ENCODE measurements around the gene GLI3. TPM values are rescaled to one million over a fixed set of nuclear protein-coding genes. Genes with fewer than 3 reads are reported as not detected.

The GLI3 gene
- polyA plus RNA-seq, 1 of the 3 experiments (the other 2 are of a cell fraction), result 0.08 TPM

DNA sequence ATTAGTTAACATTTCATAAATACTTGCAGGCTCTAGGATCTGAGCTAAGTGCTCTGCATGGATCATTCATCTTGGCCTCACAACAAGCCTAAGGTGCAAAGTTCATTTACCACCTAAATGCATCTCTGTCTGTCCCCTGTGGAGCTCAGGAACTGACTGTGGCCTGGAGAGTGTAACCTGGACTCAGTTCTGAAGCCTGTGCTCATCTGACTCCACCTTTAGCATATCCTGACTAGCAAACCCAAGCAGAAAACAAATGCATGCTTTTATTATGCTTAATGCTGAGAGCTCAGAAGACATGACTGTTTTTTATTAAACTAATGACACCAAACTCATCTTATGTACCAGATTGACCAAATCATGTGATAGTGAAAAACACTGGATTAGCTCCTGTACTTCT, 288.5 kb downstream of the GLI3 start:
- TF ChIP-seq RCOR1 (IDR thresholded peaks at IDR 0.05; ENCODE audit: low read length) (no peak), RFX5 (IDR thresholded peaks at IDR 0.05; ENCODE audit: low read length) (no peak), NFIC (IDR thresholded peaks at IDR 0.05; ENCODE audit: borderline replicate concordance) (no peak), FOSL2 (IDR thresholded peaks at IDR 0.05; ENCODE audit: borderline replicate concordance, low read depth) (no peak), TEAD4 (IDR thresholded peaks at IDR 0.05; ENCODE audit: borderline replicate concordance, insufficient read depth) (no peak), SIN3A (IDR thresholded peaks at IDR 0.05; ENCODE audit: borderline replicate concordance, low read depth, low read length) (no peak), EZH2phosphoT487 (IDR thresholded peaks at IDR 0.05; ENCODE audit: borderline replicate concordance, low read depth) (no peak), MXI1 (IDR thresholded peaks at IDR 0.05; ENCODE audit: low read depth, low read length) (no peak), EP300 (IDR thresholded peaks at IDR 0.05; ENCODE audit: borderline replicate concordance in 1 of 2, low read depth in 1 of 2, low read length in 1 of 2) (no peak), POLR2AphosphoS5 (IDR thresholded peaks at IDR 0.05; ENCODE audit: low read depth, low read length) (no peak), ELF1 (IDR thresholded peaks at IDR 0.05) (no peak)
- TF ChIP-seq, protein P1, sequence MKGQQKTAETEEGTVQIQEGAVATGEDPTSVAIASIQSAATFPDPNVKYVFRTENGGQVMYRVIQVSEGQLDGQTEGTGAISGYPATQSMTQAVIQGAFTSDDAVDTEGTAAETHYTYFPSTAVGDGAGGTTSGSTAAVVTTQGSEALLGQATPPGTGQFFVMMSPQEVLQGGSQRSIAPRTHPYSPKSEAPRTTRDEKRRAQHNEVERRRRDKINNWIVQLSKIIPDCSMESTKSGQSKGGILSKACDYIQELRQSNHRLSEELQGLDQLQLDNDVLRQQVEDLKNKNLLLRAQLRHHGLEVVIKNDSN (IDR thresholded peaks at IDR 0.05; ENCODE audit: borderline replicate concordance, low read depth), result no peak
- TF ChIP-seq, protein P2, sequence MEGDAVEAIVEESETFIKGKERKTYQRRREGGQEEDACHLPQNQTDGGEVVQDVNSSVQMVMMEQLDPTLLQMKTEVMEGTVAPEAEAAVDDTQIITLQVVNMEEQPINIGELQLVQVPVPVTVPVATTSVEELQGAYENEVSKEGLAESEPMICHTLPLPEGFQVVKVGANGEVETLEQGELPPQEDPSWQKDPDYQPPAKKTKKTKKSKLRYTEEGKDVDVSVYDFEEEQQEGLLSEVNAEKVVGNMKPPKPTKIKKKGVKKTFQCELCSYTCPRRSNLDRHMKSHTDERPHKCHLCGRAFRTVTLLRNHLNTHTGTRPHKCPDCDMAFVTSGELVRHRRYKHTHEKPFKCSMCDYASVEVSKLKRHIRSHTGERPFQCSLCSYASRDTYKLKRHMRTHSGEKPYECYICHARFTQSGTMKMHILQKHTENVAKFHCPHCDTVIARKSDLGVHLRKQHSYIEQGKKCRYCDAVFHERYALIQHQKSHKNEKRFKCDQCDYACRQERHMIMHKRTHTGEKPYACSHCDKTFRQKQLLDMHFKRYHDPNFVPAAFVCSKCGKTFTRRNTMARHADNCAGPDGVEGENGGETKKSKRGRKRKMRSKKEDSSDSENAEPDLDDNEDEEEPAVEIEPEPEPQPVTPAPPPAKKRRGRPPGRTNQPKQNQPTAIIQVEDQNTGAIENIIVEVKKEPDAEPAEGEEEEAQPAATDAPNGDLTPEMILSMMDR (IDR thresholded peaks at IDR 0.05), result no peak
- TF ChIP-seq, protein P3, sequence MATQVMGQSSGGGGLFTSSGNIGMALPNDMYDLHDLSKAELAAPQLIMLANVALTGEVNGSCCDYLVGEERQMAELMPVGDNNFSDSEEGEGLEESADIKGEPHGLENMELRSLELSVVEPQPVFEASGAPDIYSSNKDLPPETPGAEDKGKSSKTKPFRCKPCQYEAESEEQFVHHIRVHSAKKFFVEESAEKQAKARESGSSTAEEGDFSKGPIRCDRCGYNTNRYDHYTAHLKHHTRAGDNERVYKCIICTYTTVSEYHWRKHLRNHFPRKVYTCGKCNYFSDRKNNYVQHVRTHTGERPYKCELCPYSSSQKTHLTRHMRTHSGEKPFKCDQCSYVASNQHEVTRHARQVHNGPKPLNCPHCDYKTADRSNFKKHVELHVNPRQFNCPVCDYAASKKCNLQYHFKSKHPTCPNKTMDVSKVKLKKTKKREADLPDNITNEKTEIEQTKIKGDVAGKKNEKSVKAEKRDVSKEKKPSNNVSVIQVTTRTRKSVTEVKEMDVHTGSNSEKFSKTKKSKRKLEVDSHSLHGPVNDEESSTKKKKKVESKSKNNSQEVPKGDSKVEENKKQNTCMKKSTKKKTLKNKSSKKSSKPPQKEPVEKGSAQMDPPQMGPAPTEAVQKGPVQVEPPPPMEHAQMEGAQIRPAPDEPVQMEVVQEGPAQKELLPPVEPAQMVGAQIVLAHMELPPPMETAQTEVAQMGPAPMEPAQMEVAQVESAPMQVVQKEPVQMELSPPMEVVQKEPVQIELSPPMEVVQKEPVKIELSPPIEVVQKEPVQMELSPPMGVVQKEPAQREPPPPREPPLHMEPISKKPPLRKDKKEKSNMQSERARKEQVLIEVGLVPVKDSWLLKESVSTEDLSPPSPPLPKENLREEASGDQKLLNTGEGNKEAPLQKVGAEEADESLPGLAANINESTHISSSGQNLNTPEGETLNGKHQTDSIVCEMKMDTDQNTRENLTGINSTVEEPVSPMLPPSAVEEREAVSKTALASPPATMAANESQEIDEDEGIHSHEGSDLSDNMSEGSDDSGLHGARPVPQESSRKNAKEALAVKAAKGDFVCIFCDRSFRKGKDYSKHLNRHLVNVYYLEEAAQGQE (IDR thresholded peaks at IDR 0.05; ENCODE audit: low read depth, low read length), result no peak
- DNase-seq, result no peak
- Histone ChIP-seq H3K36me3 (replicated peaks in 1 of 2; ENCODE audit: control insufficient read depth in 1 of 2, insufficient read depth in 2 of 2, low read length in 1 of 2) (no peaks in the 10 kb centered on the region), H3K4me3 (ENCODE audit: low read depth in 2 of 2, low read length in 1 of 2) (no peak overlapping the region), H4K20me1 (ENCODE audit: insufficient read depth) (no peaks in the 10 kb centered on the region), H3K27ac (ENCODE audit: low read depth in 2 of 2, low read length in 1 of 2) (no peak overlapping the region), H3K9me3 (no peaks in the 10 kb centered on the region), H3F3A (replicated peaks; ENCODE audit: insufficient read depth) (no peaks in the 10 kb centered on the region), H3K79me2 (ENCODE audit: insufficient read depth) (no peaks in the 10 kb centered on the region), H3K4me2 (no peak overlapping the region), H3K9ac (no peak overlapping the region), H3K4me1 (ENCODE audit: control insufficient read depth in 1 of 2, insufficient read depth in 2 of 2, low read depth in 1 of 2, low read length in 1 of 2) (no peaks in the 10 kb centered on the region), H3K9me2 (no peaks in the 10 kb centered on the region), H3K27me3 (ENCODE audit: insufficient read depth) (no peaks in the 10 kb centered on the region; the same call in 1 of the 2 replicates), H2AFZ (ENCODE audit: low read depth) (no peak overlapping the region)
- ChIA-PET POLR2A (no interaction called here), CTCF (interaction anchor here (1.0 to 4.0 kb wide), 4 partner anchors 8 to 895 kb away, joined by 3 to 36 read pairs (median 4); no protein-coding TSS in a partner anchor)

Data from SK-N-SH (cell line).